SK-N-MC (cell line): ENCODE measurements around the gene H3-3A.
A peak's percentile ranks its signal among the peaks of the same experiment; 100 is the strongest.

Experiments
- DNase-seq: peaks from one replicate; pipeline ENCODE4 v3.0.0-alpha.2; 2011; ENCODE audit warnings: low read depth, low spot score
- H3K27ac ChIP-seq: fragments of 200-600 bp; sonication (generic); 2 replicates; pipeline ENCODE4 v1.5.1; 2016; ENCODE audit warnings: mixed run types
- H3K36me3 ChIP-seq: fragments of 200-600 bp; sonication (generic); 2 replicates; pipeline ENCODE4 v1.6.1; 2017; ENCODE audit warnings: antibody characterized with exemption, low read length, mixed read lengths; ENCODE audit not compliant: insufficient read depth
- H3K4me3 ChIP-seq: fragments of 200-600 bp; sonication (generic); 2 replicates; pipeline ENCODE4 v1.5.1; 2016
- H3K9ac ChIP-seq: fragments of 200-600 bp; sonication (generic); 2 replicates; pipeline ENCODE4 v1.8.0; 2017; ENCODE audit warnings: mixed run types, mixed read lengths; ENCODE audit not compliant: insufficient read length
- H3K9me3 ChIP-seq: fragments of 200-600 bp; sonication (generic); 2 replicates; pipeline ENCODE4 v1.6.1; 2017; ENCODE audit warnings: low read depth, mild to moderate bottlenecking, antibody characterized with exemption, low read length, moderate library complexity, mixed read lengths
- EZH2 ChIP-seq: fragments of 200-600 bp; sonication (generic); IDR thresholded peaks from one replicate; pipeline ENCODE4 v1.6.1; 2017; ENCODE audit warnings: antibody characterized with exemption
- FOXP2 ChIP-seq: optimal IDR thresholded peaks from 2 replicates; pipeline ENCODE3; 2011; ENCODE audit warnings: mild to moderate bottlenecking, moderate library complexity; ENCODE audit not compliant: insufficient read depth; ENCODE audit errors: extremely low read length, control extremely low read depth
- POLR2AphosphoS5 ChIP-seq: IDR thresholded peaks from 2 replicates; pipeline ENCODE4 v1.6.1; 2012; ENCODE audit warnings: mild to moderate bottlenecking, low read depth, low read length, borderline replicate concordance

H3-3A gene

DNA sequence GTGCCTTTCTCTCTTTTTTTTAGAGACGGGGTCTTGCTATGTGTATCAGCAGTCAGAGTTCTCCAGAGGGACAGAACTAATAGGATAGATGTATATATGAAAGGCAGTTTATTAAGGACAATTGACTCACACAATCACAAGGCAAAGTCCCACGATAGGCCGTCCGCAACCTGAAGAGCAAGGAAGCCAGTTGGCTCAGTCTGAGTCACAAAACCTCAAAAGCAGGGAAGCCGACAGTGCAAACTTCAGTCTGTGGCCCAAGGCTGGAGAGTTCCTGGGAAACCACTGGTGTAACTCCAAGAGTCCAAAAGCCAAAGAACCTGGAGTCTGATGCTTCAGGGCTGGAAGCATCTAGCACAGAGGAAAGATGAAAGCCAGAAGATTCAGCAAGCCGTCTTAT, 16.3 kb upstream of the H3-3A start:
- Histone ChIP-seq H3K36me3 (no peaks in the 10 kb centered on the region), H3K9ac (no peak overlapping the region), H3K27ac (no peak overlapping the region), H3K4me3 (no peak overlapping the region), H3K9me3 (no peaks in the 10 kb centered on the region)
- DNase-seq, result no peak
- TF ChIP-seq EZH2 (no peak), FOXP2 (no peak), POLR2AphosphoS5 (no peak)

DNA sequence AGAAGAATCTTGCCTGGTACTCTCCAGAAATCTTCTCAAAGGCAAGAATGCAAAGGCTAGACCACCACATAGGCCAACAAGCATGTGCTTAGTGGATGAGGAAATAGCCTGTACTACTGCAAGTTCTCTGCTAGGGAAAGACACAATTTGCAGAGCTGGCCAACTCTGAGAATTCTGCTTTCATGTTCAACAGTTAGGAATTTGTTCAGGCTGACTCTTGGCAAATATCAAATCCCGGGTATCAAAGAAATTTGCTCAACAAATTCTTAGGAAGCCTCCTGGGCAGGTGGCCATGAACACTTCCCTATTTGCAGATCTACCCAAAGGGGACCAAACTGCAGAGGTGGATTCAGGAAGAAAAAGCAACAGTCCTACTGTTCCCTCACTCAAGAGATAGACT, 15.0 kb upstream of the H3-3A start:
- Histone ChIP-seq H3K9ac (no peak overlapping the region), H3K36me3 (no peaks in the 10 kb centered on the region), H3K4me3 (no peak overlapping the region), H3K9me3 (no peaks in the 10 kb centered on the region), H3K27ac (no peak overlapping the region)
- TF ChIP-seq EZH2 (no peak), POLR2AphosphoS5 (no peak), FOXP2 (no peak)
- DNase-seq, result no peak

DNA sequence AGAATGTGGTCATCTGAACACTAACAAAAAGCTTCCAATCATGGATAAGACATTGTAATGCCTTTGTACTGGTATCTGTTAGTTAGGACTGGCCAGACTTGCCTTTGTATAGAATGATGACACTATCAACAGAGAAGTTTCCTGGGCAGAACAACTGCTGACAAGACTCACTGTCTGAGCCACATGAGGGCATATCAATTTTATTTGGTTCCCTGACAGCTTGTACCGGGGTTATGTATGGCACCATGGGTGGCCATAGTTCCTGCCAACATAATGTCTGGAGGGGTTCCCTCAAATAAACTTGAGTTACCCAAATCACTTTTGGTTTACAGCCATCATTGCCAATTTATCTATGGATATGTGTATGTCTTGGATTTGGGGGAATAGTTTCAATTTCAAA, 13.6 kb upstream of the H3-3A start:
- H3K27ac ChIP-seq, result no peak overlapping the region
- H3K9ac ChIP-seq, result no peak overlapping the region
- no peak for TF ChIP-seq FOXP2
- no peak for TF ChIP-seq EZH2
- TF ChIP-seq POLR2AphosphoS5, result no peak
- H3K4me3 ChIP-seq, result no peak overlapping the region
- H3K9me3 ChIP-seq, result no peaks in the 10 kb centered on the region
- no peaks in the 10 kb centered on the region for H3K36me3 ChIP-seq
- no peak for DNase-seq

DNA sequence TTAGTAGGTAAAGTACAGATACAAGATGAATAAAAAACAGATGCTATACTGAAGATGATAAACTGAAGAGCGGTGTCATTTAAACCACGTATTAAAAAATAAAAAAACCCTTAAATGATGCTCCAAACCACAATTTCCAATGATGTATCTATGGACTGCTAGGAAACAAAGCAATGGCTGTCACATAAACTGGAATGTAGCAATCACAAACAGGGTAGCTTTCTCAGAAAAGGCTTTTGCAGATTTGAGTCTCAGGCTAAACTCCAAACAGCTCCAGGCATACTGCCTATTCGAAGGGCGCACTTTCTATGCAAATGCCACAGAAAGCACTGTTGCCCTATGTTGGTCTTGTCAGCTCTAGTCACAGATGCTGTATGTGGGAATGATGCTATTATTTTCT, 12.4 kb upstream of the H3-3A start:
- H3K36me3 ChIP-seq, result no peaks in the 10 kb centered on the region
- TF ChIP-seq FOXP2, result no peak
- TF ChIP-seq EZH2, result no peak
- TF ChIP-seq POLR2AphosphoS5, result no peak
- DNase-seq, result no peak
- no peak overlapping the region for H3K4me3 ChIP-seq
- no peak overlapping the region for H3K9ac ChIP-seq
- no peaks in the 10 kb centered on the region for H3K9me3 ChIP-seq
- H3K27ac ChIP-seq, result no peak overlapping the region

DNA sequence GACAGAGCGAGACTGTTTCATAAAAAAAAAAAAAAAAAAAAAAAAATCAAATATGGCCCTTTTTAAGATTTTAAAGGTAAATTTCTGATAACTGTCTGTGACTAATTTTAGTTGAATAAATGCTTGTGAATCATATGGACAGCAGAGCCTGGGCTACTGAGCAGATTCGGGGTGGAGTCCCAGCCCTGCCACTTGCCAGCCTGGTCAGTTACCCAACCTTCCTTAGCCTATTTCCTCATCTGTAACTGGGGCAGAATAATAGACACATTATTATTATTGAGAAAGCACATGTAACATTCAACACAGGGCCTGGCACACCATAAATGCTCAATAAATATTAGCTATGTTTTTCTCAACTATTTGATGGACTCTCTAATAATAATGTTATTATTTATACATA, 11.2 kb upstream of the H3-3A start:
- Histone ChIP-seq H3K27ac (no peak overlapping the region), H3K36me3 (no peaks in the 10 kb centered on the region), H3K9me3 (no peaks in the 10 kb centered on the region), H3K9ac (no peak overlapping the region), H3K4me3 (no peak overlapping the region)
- no peak for TF ChIP-seq FOXP2
- TF ChIP-seq EZH2, result no peak
- no peak for TF ChIP-seq POLR2AphosphoS5
- DNase-seq, result no peak

DNA sequence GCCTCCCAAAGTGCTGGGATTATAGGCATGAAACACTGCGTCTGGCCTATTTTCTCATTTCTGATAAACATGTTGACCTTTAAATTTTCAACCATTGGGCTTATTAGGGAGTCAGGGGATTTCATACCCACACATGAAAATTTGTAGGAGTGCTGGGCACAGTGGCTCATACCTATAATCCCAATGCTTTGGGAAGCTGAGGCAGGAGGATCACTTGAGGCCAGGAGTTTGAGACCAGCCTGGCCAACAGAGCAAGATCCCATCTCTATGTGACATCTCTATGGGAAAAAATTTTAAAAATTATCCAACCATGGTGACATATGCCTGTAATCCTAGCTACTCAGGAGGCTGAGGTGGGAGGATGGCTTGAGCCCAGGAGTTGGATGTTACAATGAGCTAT, 10.5 kb upstream of the H3-3A start:
- Histone ChIP-seq H3K9ac (no peak overlapping the region), H3K9me3 (no peaks in the 10 kb centered on the region), H3K27ac (no peak overlapping the region), H3K4me3 (no peak overlapping the region), H3K36me3 (no peaks in the 10 kb centered on the region)
- no peak for DNase-seq
- TF ChIP-seq POLR2AphosphoS5 (no peak), FOXP2 (no peak), EZH2 (no peak)

DNA sequence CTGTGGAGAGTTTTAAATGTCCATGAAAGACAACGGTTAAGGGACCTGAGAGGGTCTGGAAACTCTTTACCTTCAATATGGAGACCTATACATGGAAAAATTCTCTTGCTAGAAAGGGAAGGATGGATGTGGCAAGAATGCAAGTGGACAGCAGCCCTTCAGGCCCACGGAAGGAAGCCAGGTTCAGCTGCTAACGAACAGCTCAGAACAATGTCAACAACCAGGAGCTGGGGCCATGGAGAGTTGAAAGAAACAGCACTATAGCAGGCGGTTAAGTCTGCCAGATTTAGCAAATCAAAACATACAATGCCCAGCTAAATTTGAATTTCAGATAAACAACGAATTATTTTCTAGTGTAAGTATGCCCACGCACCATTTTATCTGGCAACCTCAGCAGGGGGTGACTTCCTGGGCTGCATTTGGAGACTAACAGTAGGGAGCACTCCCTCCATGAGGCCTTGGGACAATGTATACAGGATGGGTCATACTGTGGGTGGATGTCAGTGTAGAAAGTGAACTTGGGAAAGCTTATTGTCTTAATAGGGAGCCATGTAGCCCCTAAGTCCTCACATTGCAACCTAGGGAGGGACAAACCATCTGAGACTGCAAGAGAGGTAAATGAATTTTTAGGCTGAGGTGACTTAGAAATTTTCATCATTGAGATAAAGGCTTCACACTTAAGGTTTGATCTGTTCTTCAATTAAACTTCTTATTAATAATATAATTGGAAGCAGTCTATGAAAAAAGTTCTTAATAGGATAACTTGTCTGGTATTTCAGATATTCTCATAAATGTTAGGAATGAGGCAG, 7.8 kb upstream of the H3-3A start:
- DNase-seq, result no peak
- H3K36me3 ChIP-seq, result no peaks in the 10 kb centered on the region; the same call in 1 of the 2 replicates
- TF ChIP-seq POLR2AphosphoS5, result no peak
- TF ChIP-seq FOXP2, result no peak
- no peak for TF ChIP-seq EZH2

DNA sequence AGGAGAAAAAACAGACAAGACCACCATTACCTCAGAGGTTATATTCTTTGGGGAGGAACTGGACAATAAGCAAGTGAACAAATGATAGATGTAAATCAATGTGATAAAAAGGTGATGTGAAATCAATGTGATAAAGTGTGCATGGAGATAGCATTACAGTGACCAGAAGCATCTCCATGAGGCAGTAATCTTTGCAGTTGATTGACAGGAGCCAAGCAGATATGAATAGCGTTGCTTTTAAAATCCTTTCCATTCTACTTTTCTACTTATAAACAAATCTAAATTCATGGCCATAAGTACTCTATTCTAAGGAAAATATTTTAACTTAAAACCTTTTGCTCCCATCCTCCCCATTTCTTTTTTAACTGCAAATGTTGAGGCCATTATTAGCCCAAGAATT, 2.8 kb upstream of the H3-3A start:
- no peaks in the 10 kb centered on the region for H3K9me3 ChIP-seq
- no peak overlapping the region for H3K4me3 ChIP-seq
- no peak for DNase-seq
- no peak overlapping the region for H3K27ac ChIP-seq
- H3K36me3 ChIP-seq, result no peaks in the 10 kb centered on the region; the same call in 1 of the 2 replicates
- TF ChIP-seq FOXP2, result no peak
- TF ChIP-seq POLR2AphosphoS5, result no peak
- TF ChIP-seq EZH2, result no peak
- H3K9ac ChIP-seq, result no peak overlapping the region

More for the DNA sequence above, 7.8 kb upstream of the H3-3A start:
- no peak overlapping the region for H3K4me3 ChIP-seq
- no peak overlapping the region for H3K9ac ChIP-seq
- no peaks in the 10 kb centered on the region for H3K9me3 ChIP-seq
- H3K27ac ChIP-seq, result peak overlapping the region; percentile 31; the same call in 1 of the 2 replicates

DNA sequence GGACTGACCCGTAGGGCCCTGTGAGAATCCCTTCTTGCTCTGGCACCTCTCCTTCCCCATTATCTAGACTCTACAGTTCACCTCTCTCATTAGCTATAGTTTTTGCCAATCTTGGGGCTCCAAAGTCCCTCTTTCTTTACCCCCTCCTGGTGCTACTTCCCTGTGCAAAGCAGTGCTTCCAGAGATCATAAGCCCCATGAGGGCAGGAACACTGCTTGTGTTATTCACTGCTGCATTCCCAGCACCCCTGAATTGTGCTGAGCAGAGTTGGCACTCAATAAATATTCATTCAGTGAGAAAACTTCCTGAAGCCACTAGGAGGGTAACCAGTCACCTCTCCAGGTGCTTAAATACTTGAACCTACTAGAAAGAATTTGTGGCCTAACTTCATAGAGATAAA, 2.1 kb upstream of the H3-3A start:
- no peak overlapping the region for H3K4me3 ChIP-seq
- H3K9ac ChIP-seq, result no peak overlapping the region
- TF ChIP-seq EZH2, result no peak
- TF ChIP-seq FOXP2, result no peak
- TF ChIP-seq POLR2AphosphoS5, result no peak
- H3K36me3 ChIP-seq, result peaks cover 6% of the 10 kb centered on the region
- H3K9me3 ChIP-seq, result no peaks in the 10 kb centered on the region
- H3K27ac ChIP-seq, result no peak overlapping the region
- no peak for DNase-seq
